Activated CD4-positive, alpha-beta T cell treated with anti-CD3 and anti-CD28 coated beads, Interleukin-2, amount 50 U/mL, for 48 hours (primary cell): ENCODE results near the gene TSPOAP1.

Source experiments
- DNase-seq, 2 experiments: peaks; one replicate each; pipeline ENCODE4 v3.0.0-alpha.2; 2020

The TSPOAP1 gene

DNA sequence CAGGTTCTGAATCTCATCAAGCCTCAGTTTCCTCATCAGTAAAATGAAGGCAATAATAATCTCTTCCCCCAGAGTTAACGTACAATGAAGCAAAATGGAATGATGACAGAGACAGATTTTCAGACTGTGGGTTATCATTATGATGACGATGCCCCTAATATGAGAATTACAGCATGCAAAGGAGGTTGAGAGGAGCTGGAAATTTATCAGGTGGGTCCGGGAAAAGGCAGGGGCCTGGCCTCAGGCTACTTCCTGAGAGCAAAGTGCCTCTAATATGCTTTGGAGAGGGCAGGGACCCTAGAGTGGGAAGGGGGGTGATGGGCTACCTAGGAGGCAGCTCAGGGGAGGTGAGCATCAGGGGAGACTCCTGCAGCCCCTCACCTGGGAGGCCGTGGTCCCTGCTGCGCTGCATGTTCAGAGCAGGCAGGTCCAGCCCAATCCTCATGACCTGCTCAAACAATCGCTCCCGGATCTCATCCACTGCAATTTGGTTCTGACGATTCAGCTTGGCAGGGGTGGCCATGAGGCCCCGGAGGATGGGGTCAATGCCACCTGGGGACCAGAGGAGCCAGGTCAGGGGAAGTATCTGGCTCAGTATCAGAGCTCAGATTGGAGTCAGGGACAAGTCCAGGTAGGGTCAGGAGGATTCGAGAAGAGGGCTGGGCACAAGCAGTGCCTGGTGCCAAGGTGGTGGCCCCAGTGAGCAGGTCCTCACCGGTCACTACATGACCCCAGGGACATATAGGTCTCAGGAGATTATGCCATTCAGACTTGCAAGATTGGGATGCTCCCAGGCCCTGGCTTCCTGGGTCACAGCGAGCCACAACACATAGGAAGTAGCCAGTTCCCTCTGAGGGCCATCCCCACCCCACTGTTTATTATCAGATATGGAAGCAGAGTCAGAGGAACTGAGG, 56.0 kb downstream of the TSPOAP1 start:
- DNase-seq = no peak

DNA sequence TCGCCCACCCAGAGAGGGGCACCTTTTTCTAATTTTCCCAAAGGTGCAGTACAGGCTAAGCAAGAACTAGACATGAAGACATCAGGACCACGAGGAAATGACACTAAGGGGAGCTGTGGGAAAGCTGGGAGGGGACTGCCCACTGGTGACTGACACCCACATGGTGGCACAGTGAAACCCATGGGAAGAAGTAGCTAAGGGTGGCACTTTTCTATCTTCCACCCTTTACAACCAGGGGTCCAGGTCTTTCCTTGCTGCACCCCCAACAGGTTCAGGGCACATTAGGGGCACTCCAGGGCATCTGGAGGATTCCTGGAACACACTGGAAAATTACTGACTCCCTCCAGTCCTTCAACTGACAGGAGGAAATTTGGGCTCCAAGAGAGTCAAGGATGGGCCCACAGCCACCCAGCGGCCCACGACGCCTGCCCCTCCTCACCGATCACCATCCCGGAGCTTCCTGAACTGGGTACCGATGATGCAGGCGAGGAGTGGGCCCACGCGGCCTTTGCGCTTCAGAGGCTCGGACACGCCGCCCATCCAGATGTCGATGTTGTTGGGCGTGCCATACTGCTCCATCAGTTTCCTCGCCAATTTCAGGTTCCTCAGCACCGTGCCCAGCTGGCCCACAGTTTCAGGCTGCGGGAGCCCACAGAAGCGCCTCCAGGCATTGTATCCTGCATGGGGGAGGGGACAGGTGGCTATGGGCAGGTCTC, 57.2 kb downstream of the TSPOAP1 start:
- DNase-seq = no peak

DNA sequence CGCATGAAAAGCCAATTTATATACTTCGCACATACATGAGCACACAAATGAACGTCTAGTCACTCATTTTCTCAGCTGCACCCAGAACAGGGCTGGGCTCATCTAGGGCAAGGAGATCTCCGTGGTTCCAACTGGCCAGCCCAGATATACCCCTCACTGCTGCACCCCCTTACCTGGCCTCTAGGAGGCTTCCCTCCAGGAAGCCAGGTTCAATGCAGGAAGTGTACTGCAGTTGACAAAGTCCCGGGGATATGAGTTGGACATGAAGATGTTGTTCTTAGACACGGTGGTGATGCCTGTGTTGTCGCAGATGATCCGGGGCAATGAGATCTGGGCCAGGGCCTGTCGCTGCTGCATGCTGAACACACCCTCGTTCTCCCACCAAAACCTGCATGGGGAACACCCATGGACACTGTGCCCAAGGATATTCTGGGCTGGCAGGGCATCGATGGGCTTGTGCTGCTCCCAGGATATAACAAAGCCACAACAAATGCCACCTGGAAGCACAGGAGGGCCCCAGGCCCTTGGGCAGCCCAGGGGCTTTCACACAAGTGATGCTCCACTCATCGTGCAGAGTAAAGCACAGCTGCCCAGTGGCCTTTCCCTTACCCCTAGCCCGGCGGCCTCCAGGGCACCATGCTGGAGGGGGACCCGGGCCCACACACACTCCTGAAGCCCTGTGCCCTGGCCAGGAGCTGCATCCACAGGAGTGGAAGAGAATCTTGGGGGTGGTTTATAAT, 57.9 kb downstream of the TSPOAP1 start:
- no peak for DNase-seq

DNA sequence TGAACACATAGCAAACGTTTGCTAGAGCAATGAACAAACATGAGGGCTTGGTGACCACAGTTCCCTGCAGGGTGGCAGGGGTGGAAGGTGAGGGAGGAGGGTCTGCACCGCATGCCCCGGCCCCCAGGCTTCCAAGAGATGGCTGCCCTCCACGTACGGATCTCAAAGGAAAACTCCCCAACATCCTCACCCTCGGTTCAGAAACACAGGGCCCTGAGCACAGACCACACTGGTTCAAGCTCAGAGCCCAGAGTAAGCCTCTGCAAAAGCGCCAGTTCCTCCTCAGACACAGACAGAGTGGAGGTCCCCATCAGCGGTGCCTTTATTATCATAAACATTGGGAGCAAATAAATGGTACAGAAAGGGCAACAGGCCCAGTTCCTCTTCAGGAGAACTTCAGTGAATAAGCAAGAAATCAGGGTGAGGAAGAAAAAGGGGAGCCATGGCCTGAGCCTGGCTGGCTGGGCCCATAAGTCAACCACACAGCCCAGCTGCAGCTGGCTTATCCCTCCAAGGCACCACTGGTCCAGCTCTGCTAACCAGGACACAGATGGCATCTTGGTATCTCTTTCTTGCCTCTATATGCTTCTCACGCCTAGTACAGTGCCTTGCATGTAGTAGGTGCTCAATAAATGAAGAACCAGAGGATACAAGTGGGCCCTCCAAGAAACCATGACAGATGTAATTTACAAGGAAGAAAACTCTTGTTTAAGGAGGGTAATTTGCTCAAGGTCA, 58.9 kb downstream of the TSPOAP1 start:
- DNase-seq = no peak

DNA sequence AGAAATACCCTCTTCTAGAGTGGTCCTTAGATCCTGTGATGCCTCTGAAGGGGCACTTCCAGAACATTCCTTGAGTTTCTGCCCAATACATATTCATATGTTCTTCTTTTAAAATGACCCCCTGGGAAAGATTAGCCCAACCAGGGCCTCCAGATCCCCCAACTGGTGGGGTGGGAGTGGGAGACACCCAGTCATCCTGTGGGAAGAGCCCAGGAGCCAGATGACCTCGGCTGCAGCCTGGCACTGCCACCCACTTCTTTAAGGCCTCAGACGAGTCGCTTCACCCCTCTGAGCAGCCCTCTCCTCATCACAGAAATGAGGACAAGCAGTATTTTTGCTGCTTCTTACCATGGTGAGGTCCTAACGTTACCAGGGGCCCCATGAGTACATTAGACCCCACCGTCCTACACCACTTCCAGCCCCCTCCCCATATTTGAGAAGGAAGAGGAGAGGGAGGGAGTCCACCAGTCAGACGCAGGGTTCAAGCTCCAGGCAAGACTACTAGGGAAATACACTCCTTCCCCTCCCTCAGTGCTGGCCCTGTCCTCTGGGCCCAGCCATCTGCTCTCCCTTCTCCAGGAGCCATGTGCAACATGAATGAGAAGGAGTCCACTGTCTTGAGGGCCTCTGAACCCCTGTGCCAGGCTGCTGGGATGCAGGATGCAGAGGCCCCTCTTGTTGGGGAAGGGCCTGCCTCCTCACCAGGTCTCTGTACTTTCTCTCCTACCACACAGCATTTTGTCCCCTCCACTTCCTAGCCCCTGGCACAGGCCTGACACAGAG, 59.6 kb downstream of the TSPOAP1 start:
- DNase-seq = no peak

DNA sequence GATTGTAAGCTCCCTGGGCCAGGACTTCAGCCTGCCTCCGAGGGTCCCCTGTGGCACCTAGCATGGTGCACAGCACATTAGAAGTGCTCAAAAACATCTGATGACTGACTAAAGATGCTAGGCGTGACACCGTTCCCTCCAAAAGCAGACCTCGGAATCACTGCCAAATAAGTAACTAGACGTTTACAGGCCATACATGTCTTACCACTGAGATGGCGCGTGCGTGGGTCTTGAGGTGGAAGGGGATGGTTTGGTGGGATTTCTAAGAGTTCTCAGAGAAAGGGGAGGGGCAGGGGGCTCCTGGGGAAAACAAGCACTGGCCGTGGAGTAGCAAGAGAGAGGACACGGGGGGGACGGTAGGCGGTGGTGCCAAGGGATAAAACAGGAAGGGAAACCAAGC, 60.3 kb downstream of the TSPOAP1 start:
- DNase-seq = no peak

DNA sequence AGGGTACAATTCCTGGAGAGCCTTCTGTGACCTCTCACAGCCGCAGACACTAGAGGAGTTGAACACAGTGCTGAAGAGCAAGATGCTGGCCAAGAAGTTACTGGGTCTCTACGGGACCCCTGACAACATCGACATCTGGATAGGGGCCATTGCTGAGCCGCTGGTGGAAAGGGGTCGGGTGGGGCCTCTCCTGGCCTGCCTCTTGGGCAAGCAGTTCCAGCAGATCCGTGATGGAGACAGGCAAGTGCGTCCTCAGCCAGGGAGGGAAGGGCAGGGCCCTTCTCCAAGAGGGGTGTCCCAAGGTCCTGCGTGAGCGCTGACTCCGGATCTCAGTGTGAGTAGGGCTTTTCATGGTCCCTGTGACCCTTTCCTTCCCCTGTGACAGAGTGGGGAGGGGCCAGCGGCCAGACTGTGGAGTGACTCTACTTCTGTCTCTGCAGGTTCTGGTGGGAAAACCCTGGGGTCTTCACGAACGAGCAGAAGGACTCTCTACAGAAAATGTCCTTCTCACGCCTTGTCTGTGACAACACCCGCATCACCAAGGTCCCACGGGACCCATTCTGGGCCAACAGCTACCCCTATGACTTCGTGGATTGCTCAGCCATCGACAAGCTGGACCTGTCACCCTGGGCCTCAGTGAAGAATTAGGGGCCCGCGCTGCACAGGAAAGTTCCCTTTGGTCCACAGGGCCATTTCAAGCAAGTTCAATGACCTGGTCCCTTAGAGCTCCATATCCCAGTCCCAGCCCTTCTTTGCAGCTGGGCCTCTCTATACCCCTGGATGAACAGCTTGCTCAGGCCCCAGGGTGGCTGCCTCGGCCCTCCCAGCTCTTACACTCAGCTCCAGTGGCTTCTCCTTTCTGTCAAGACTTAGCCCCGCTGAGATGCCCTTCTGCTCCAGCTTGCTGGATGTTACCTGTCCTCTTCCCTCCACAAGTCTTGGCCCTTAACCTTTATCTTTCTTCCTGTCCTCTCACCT, 61.0 kb downstream of the TSPOAP1 start:
- DNase-seq = no peak

DNA sequence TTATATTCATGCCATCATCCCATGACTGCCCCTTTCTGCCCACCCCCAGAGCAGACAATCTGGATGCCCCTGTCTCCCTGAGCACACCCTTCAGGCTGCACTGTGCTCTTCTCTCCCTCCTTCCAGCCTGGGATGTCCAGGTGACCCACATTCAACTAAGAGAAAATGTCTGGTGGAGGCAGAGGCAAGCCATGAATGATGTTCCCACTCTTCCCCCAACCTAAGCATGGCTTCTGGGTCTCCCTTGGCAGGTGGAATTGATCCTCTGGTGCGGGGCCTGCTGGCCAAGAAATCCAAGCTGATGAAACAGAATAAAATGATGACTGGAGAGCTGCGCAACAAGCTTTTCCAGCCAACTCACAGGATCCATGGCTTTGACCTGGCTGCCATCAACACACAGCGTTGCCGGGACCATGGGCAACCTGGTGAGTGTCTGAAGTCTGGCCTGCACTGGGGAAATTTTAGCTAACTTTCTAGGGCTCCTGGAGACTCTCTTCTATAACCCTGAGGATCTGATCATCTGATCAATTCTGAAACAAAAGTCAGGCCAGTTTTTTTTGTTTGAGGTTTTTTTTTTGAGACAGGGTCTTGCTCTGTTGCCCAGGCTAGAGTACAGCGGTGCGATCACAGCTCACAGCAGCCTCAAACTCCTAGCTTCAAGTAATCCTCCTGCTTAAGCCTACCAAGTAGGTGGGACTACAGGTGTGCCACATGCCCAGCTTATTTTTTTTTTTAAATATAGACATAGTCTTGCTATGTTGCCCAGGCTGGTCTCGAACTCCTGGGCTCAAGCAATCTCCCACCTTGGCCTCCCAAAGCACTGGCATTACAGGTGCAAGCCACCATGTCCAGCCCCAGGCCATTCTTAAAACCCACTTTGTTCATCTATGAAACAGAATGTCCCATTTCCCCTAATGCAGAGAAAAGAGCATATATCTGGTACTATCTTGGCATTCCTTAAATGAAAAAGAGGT, 62.4 kb downstream of the TSPOAP1 start:
- DNase-seq = no peak

DNA sequence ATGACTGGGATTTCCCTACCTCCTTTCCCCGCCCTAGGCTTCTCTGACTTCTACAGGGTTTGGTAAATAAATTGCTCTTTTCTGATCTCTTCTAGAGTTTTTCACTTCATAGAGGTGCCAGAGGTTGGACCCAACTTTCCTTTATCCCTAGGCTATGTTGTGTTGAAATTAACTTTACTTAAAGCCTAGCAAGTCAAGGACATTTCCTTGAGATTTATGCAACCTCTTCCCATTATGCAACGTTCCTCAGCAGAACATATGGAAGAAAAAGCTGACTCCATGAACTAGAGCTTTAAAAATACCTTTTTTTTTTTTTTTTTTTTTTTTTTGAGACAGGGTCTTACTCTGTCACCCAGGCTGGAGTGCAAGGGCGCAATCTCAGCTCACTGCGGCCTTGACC, 63.3 kb downstream of the TSPOAP1 start:
- no peak for DNase-seq

DNA sequence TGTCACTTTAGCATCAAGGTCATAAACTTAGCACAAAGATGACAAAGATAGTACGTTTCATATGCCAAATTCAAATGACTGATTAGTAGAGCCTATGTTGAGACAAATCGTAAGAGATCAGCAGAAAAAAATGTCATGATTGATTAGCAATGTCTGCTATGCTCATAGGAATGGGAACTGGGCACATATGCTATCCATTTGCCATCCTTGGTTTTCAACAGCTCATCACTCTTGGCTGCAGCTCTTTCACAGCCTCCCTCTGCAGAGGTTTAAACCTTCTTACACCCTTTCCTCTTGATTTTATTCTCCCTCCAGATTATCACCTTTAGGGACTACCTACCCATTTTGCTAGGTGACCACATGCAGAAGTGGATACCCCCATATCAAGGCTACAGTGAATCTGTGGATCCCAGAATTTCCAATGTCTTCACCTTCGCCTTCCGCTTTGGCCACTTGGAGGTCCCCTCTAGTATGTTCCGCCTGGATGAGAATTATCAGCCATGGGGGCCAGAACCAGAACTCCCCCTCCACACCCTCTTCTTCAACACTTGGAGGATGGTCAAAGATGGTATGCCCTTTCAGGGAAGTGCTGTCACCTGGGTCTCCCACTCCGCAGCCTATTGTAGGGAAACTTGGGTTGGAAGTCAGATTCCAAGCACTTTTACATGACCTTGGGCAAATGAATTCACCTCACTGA, 64.0 kb downstream of the TSPOAP1 start:
- no peak for DNase-seq

DNA sequence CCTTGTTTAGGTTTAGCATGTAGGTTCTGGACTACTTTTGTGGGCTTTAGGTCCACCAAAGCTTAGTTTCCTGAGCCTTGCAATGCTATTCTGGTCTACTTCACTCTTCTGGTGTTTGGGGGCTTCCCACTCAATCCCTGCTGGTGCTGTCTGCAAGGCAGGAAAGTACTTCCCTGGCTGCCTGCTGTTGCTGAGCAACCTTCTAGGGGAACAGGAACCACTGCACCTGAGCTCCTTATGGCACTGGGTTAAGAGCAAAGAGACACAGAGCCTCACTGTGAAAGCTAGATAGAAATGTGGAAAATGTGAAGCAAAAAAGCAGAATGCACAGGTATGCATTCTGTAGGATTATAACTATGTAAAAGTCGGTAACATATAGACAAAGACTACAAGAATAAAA, 64.8 kb downstream of the TSPOAP1 start:
- DNase-seq = no peak

DNA sequence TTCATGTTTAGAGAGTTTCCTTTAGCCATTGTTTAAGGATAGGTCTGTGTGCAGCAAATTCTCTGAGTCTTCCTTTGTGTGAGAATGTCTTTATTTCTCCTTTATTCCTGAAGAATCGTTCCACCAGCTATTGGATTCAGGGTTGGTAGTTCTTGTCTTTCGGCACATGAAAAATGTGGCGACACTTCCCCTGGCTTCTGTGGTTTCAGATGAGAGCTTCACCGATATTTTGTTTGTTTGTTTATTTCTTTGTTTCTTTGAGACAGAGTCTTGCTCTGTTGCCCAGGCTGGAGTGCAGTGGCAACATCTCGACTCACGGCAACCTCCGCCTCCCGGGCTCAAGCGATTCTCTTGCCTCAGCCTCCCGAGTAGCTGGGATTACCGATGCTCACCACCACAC, 66.4 kb downstream of the TSPOAP1 start:
- no peak for DNase-seq

DNA sequence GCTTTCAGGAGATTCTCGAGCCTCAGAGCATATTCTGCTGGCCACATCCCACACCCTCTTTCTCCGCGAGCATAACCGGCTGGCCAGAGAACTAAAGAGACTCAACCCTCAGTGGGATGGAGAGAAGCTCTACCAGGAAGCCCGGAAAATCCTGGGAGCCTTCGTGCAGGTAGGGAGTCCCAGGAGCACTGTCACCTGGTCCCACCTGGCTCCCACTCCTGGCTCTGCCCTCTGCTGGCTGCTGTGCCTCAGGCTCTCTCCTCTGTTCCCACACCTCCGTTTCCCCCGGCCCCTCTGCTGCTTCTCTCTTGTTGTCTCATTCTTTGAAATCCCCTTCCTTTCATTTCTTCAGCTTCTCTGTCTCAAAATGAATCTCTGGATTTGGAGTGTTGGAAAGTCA, 73.8 kb downstream of the TSPOAP1 start:
- no peak for DNase-seq

DNA sequence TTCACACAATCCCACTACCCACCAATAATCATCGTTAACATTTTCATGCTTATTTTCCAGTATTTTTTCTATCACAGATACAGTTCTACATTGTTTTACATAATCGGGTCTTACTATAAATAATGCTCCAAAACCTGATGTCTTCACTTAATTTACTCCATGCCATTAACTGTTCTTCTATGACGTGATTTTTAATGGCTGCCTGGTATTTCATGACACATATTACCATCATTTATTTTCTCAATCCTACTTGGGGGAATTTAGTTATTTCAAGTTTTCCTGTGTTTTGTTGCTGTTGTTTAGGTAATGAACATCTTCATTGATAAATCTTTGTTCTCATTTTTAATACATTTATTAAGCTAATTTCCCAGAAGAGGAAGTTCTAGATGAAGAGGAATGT, 75.5 kb downstream of the TSPOAP1 start:
- no peak for DNase-seq

DNA sequence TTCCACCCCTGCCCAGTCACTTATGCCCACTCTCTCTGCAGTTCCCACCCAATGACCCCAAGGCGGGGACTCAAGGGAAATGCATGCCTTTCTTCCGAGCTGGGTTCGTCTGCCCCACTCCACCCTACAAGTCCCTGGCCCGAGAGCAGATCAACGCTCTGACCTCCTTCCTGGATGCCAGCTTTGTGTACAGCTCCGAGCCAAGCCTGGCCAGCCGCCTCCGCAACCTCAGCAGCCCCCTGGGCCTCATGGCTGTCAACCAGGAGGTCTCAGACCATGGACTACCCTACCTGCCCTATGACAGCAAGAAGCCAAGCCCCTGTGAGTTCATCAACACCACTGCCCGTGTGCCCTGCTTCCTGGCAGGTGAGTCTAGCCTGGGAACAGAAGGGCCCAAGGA, 76.5 kb downstream of the TSPOAP1 start:
- DNase-seq = no peak
